Activated naive CD8-positive, alpha-beta T cell treated with anti-CD3 and anti-CD28 coated beads, Interleukin-2, amount 10 ng/mL, durations not matched to agents 7 days and 5 days (primary cell): ENCODE results near the gene CREB1. TPM values are rescaled to one million over a fixed set of nuclear protein-coding genes. Genes with fewer than 3 reads are reported as not detected.
A peak's percentile ranks its signal among the peaks of the same experiment; 100 is the strongest.

Source experiments
- ATAC-seq: fragments of 150-1000 bp; cut with Tn5 transposase; one replicate; pipeline ENCODE4 v1.10.0; 2021; ENCODE audit warnings: low read depth, moderate library complexity
- POLR2A ChIA-PET: fragments of 350-600 bp; sonication (Branson Sonifier 250); formaldehyde crosslinking; loops from one replicate; lab custom pipeline; 2021; ENCODE audit warnings: antibody characterized with exemption; lab: Charles Lee
- DNase-seq: peaks from one replicate; pipeline ENCODE4 v3.0.0; 2021
- H3K27ac Mint-ChIP-seq: one replicate; pipeline ENCODE4 v1.8.0; 2022; ENCODE audit warnings: mild to moderate bottlenecking, mixed read lengths
- H3K27me3 Mint-ChIP-seq: one replicate; pipeline ENCODE4 v1.8.0; 2022; ENCODE audit warnings: mild to moderate bottlenecking, moderate library complexity, mixed read lengths
- H3K36me3 Mint-ChIP-seq: one replicate; pipeline ENCODE4 v1.8.0; 2021; ENCODE audit warnings: mild to moderate bottlenecking, mixed read lengths
- H3K4me1 Mint-ChIP-seq: one replicate; pipeline ENCODE4 v1.8.0; 2021; ENCODE audit warnings: mixed read lengths
- H3K4me3 Mint-ChIP-seq: one replicate; pipeline ENCODE4 v1.8.0; 2022; ENCODE audit warnings: mild to moderate bottlenecking, moderate library complexity, mixed read lengths
- H3K9me3 Mint-ChIP-seq: one replicate; pipeline ENCODE4 v1.8.0; 2021; ENCODE audit warnings: mixed read lengths
- total RNA-seq, 2 experiments: library from RNA; stranded (reverse); gene quantifications; one replicate each; pipeline ENCODE4 v1.2.3, GENCODE V29; 2021

CREB1 gene
- total RNA-seq: 100 to 1,000 TPM in 1 of 2 experiments, 10 to 100 TPM in 1; 97.5 to 101 TPM

GRCh38 chr2:207529330-207530159 lies at the start of gene CREB1:
Gene CREB1 (plus strand): TSS chr2:207529962. CDS start chr2:207555636, 25,674 bp downstream.
- Mint-ChIP-seq H3K36me3 (peaks cover 5% of the 10 kb centered on the region), H3K4me1 (peaks cover 41% of the 10 kb centered on the region), H3K27ac (peak within 1 kb of the TSS; percentile 100), H3K4me3 (peak within 1 kb of the TSS; percentile 100), H3K9me3 (no peaks in the 10 kb centered on the region), H3K27me3 (peaks cover 3% of the 10 kb centered on the region)
- ATAC-seq: peak; percentile 91
- POLR2A ChIA-PET: interaction anchor here (0.6 to 3.0 kb wide), 22 partner anchors 9 to 765 kb away, joined by 3 to 95 read pairs (median 6); partner anchors contain the start of genes CCNYL1, IDH1, KLF7 and MDH1B
- peak; percentile 100 for DNase-seq

GRCh38 chr2:207480521-207481040 lies 49.2 kb upstream of the CREB1 start:
- DNase-seq: no peak
- peaks cover 24% of the 10 kb centered on the region for H3K4me1 Mint-ChIP-seq
- POLR2A ChIA-PET: no interaction called here
- peaks cover 2% of the 10 kb centered on the region for H3K36me3 Mint-ChIP-seq
- no peak for ATAC-seq
- no peak overlapping the region for H3K27ac Mint-ChIP-seq
- no peaks in the 10 kb centered on the region for H3K27me3 Mint-ChIP-seq
- no peaks in the 10 kb centered on the region for H3K9me3 Mint-ChIP-seq
- no peak overlapping the region for H3K4me3 Mint-ChIP-seq

GRCh38 chr2:207481924-207482323 lies 47.8 kb upstream of the CREB1 start:
- DNase-seq: no peak
- POLR2A ChIA-PET: no interaction called here
- H3K27ac Mint-ChIP-seq: no peak overlapping the region

GRCh38 chr2:207482630-207483029 lies 47.1 kb upstream of the CREB1 start:
- ATAC-seq: no peak
- no peaks in the 10 kb centered on the region for H3K9me3 Mint-ChIP-seq
- POLR2A ChIA-PET: no interaction called here

More at GRCh38 chr2:207481924-207482323, 47.8 kb upstream of the CREB1 start:
- Mint-ChIP-seq H3K9me3 (no peaks in the 10 kb centered on the region), H3K27me3 (no peaks in the 10 kb centered on the region), H3K4me1 (peaks cover 24% of the 10 kb centered on the region), H3K36me3 (peaks cover 2% of the 10 kb centered on the region), H3K4me3 (no peak overlapping the region)
- no peak for ATAC-seq

GRCh38 chr2:207483066-207483465 lies 46.7 kb upstream of the CREB1 start:
- Mint-ChIP-seq H3K9me3 (no peaks in the 10 kb centered on the region), H3K27ac (no peak overlapping the region), H3K27me3 (no peaks in the 10 kb centered on the region), H3K4me1 (peaks cover 24% of the 10 kb centered on the region), H3K36me3 (peaks cover 2% of the 10 kb centered on the region), H3K4me3 (no peak overlapping the region)
- DNase-seq: no peak
- ATAC-seq: no peak
- POLR2A ChIA-PET: no interaction called here

More at GRCh38 chr2:207482630-207483029, 47.1 kb upstream of the CREB1 start:
- H3K4me1 Mint-ChIP-seq: peaks cover 24% of the 10 kb centered on the region
- H3K27me3 Mint-ChIP-seq: no peaks in the 10 kb centered on the region
- peaks cover 2% of the 10 kb centered on the region for H3K36me3 Mint-ChIP-seq
- H3K4me3 Mint-ChIP-seq: no peak overlapping the region
- no peak for DNase-seq
- H3K27ac Mint-ChIP-seq: no peak overlapping the region

- H3K9me3 Mint-ChIP-seq: no peaks in the 10 kb centered on the region
- no peak for ATAC-seq
- peaks cover 23% of the 10 kb centered on the region for H3K4me1 Mint-ChIP-seq
- no peak overlapping the region for H3K4me3 Mint-ChIP-seq
- DNase-seq: no peak
- peaks cover 2% of the 10 kb centered on the region for H3K36me3 Mint-ChIP-seq
- no peak overlapping the region for H3K27ac Mint-ChIP-seq
- POLR2A ChIA-PET: no interaction called here
- H3K27me3 Mint-ChIP-seq: no peaks in the 10 kb centered on the region
Measured at GRCh38 chr2:207483477-207483876, 46.3 kb upstream of the CREB1 start.

GRCh38 chr2:207484444-207485391 lies 45.0 kb upstream of the CREB1 start:
- no peak overlapping the region for H3K27ac Mint-ChIP-seq
- POLR2A ChIA-PET: no interaction called here

GRCh38 chr2:207487650-207488311 lies 42.0 kb upstream of the CREB1 start:
- ATAC-seq: no peak
- no peak overlapping the region for H3K4me3 Mint-ChIP-seq

More at GRCh38 chr2:207484444-207485391, 45.0 kb upstream of the CREB1 start:
- Mint-ChIP-seq H3K27me3 (no peaks in the 10 kb centered on the region), H3K4me1 (peaks cover 11% of the 10 kb centered on the region), H3K4me3 (no peak overlapping the region), H3K9me3 (no peaks in the 10 kb centered on the region), H3K36me3 (peaks cover 2% of the 10 kb centered on the region)
- no peak for DNase-seq
- no peak for ATAC-seq

GRCh38 chr2:207489251-207489650 lies 40.5 kb upstream of the CREB1 start:
- no peak for ATAC-seq

More at GRCh38 chr2:207487650-207488311, 42.0 kb upstream of the CREB1 start:
- no peak for DNase-seq
- H3K4me1 Mint-ChIP-seq: peaks cover 10% of the 10 kb centered on the region
- no peaks in the 10 kb centered on the region for H3K9me3 Mint-ChIP-seq
- peaks cover 2% of the 10 kb centered on the region for H3K36me3 Mint-ChIP-seq
- peaks cover 3% of the 10 kb centered on the region for H3K27me3 Mint-ChIP-seq
- no peak overlapping the region for H3K27ac Mint-ChIP-seq
- POLR2A ChIA-PET: no interaction called here

GRCh38 chr2:207490441-207490840 lies 39.3 kb upstream of the CREB1 start:
- H3K9me3 Mint-ChIP-seq: no peaks in the 10 kb centered on the region
- DNase-seq (no peak), ATAC-seq (no peak)
- no peaks in the 10 kb centered on the region for H3K36me3 Mint-ChIP-seq
- H3K27me3 Mint-ChIP-seq: peaks cover 3% of the 10 kb centered on the region
- POLR2A ChIA-PET: no interaction called here
- H3K4me1 Mint-ChIP-seq: peaks cover 7% of the 10 kb centered on the region
- H3K4me3 Mint-ChIP-seq: no peak overlapping the region
- H3K27ac Mint-ChIP-seq: no peak overlapping the region

More at GRCh38 chr2:207489251-207489650, 40.5 kb upstream of the CREB1 start:
- H3K4me3 Mint-ChIP-seq: no peak overlapping the region
- peaks cover 10% of the 10 kb centered on the region for H3K4me1 Mint-ChIP-seq
- DNase-seq: no peak
- no peak overlapping the region for H3K27ac Mint-ChIP-seq
- peaks cover 2% of the 10 kb centered on the region for H3K36me3 Mint-ChIP-seq
- peaks cover 3% of the 10 kb centered on the region for H3K27me3 Mint-ChIP-seq
- no peaks in the 10 kb centered on the region for H3K9me3 Mint-ChIP-seq
- POLR2A ChIA-PET: no interaction called here

- peaks cover 3% of the 10 kb centered on the region for H3K27me3 Mint-ChIP-seq
- H3K36me3 Mint-ChIP-seq: no peaks in the 10 kb centered on the region
- POLR2A ChIA-PET: no interaction called here
- no peak overlapping the region for H3K27ac Mint-ChIP-seq
- no peak overlapping the region for H3K4me3 Mint-ChIP-seq
- ATAC-seq (no peak), DNase-seq (no peak)
- no peaks in the 10 kb centered on the region for H3K9me3 Mint-ChIP-seq
- peaks cover 7% of the 10 kb centered on the region for H3K4me1 Mint-ChIP-seq
Measured at GRCh38 chr2:207491086-207491485, 38.7 kb upstream of the CREB1 start.

GRCh38 chr2:207491956-207492355 lies 37.8 kb upstream of the CREB1 start:
- DNase-seq: no peak

More at GRCh38 chr2:207491956-207492355, 37.8 kb upstream of the CREB1 start:
- no peak for ATAC-seq
- peaks cover 3% of the 10 kb centered on the region for H3K27me3 Mint-ChIP-seq
- no peak overlapping the region for H3K4me3 Mint-ChIP-seq
- peaks cover 7% of the 10 kb centered on the region for H3K4me1 Mint-ChIP-seq
- H3K27ac Mint-ChIP-seq: no peak overlapping the region
- H3K9me3 Mint-ChIP-seq: no peaks in the 10 kb centered on the region
- POLR2A ChIA-PET: no interaction called here
- no peaks in the 10 kb centered on the region for H3K36me3 Mint-ChIP-seq
